PC-9 (cell line): ENCODE results near the gene ZNRF3. TPM values are rescaled to one million over a fixed set of nuclear protein-coding genes. Genes with fewer than 3 reads are reported as not detected.

Experiments
- BruUV-seq: library from RNA; stranded (reverse); fragments of 400-500 nt; replicated peaks from 2 replicates; lab custom pipeline; 2021; lab: Mats Ljungman, UMichigan
- CTCF ChIA-PET: fragments of 300-600 bp; sonication (Branson Sonifier 250); formaldehyde crosslinking; loops from one replicate; lab custom pipeline; 2022; ENCODE audit warnings: antibody characterized with exemption; lab: Charles Lee
- POLR2A ChIA-PET: fragments of 300-600 bp; sonication (Branson Sonifier 250); formaldehyde crosslinking; loops from one replicate; lab custom pipeline; 2022; ENCODE audit warnings: antibody characterized with exemption; ENCODE audit not compliant: unreplicated experiment; lab: Charles Lee
- DNase-seq, 2 experiments: peaks; one replicate each; pipeline versions ENCODE4 v3.0.0 to v3.0.0-alpha.2; 2015 to 2022; ENCODE audit warnings: mixed read lengths in 1 of 2
- H2AFZ ChIP-seq: fragments of 200-600 bp; sonication (generic); 2 replicates; pipeline ENCODE4 v1.8.1; 2017; ENCODE audit warnings: antibody characterized with exemption
- H3F3A ChIP-seq: fragments of 200-600 bp; sonication (generic); 2 replicates; pipeline ENCODE4 v1.8.1; 2017; ENCODE audit warnings: antibody characterized with exemption, mild to moderate bottlenecking, low read depth; ENCODE audit not compliant: insufficient read depth
- H3K27ac ChIP-seq: fragments of 200-600 bp; sonication (generic); 2 replicates; pipeline ENCODE4 v1.6.1; 2016; ENCODE audit warnings: mixed run types
- H3K27me3 ChIP-seq: fragments of 200-600 bp; sonication (generic); 2 replicates; pipeline ENCODE4 v1.6.1; 2016; ENCODE audit warnings: low read depth, mixed run types; ENCODE audit not compliant: insufficient read depth
- H3K36me3 ChIP-seq: fragments of 200-600 bp; sonication (generic); 2 replicates; pipeline ENCODE4 v1.6.1; 2016; ENCODE audit warnings: low read depth, mixed run types
- H3K4me1 ChIP-seq: fragments of 200-600 bp; sonication (generic); replicated peaks from 2 replicates; pipeline ENCODE4 v1.6.1; 2016; ENCODE audit warnings: mixed run types; ENCODE audit not compliant: insufficient read depth
- H3K4me2 ChIP-seq: fragments of 200-600 bp; sonication (generic); 2 replicates; pipeline ENCODE4 v1.6.1; 2017; ENCODE audit warnings: mixed run types
- H3K4me3 ChIP-seq: fragments of 200-600 bp; sonication (generic); 2 replicates; pipeline ENCODE4 v1.6.1; 2016; ENCODE audit warnings: mixed run types
- H3K79me2 ChIP-seq: fragments of 200-600 bp; sonication (generic); 2 replicates; pipeline ENCODE4 v1.6.1; 2017; ENCODE audit warnings: low read depth, mixed run types
- H3K9me2 ChIP-seq: fragments of 200-600 bp; sonication (generic); 2 replicates; pipeline ENCODE4 v1.8.1; 2017; ENCODE audit warnings: mild to moderate bottlenecking; ENCODE audit not compliant: insufficient read depth
- H3K9me3 ChIP-seq: fragments of 200-600 bp; sonication (generic); 2 replicates; pipeline ENCODE4 v1.8.1; 2016; ENCODE audit warnings: low read depth; ENCODE audit not compliant: insufficient read depth
- H4K20me1 ChIP-seq: fragments of 200-600 bp; sonication (generic); 2 replicates; pipeline ENCODE4 v1.8.1; 2017; ENCODE audit not compliant: insufficient read depth
- EZH2 ChIP-seq: fragments of 200-600 bp; sonication (generic); IDR thresholded peaks from 2 replicates; pipeline ENCODE4 v1.8.0; 2017; ENCODE audit warnings: antibody characterized with exemption, low read depth
- intact Hi-C: fragments of 100-400 bp; cut with micrococcal nuclease; formaldehyde crosslinking; loops from one replicate; pipeline ENCODE4 v1.10.0; 2022; ENCODE audit not compliant: unreplicated experiment
- total RNA-seq: library from RNA; stranded (reverse); gene quantifications from 2 replicates; pipeline ENCODE4 v1.2.3, GENCODE V29; 2021
- TF ChIP-seq, protein P1 (sequence below): fragments of 200-600 bp; sonication (generic); conservative IDR thresholded peaks from 2 replicates; pipeline ENCODE4 v1.6.1; 2017; ENCODE audit warnings: mixed run types, antibody characterized with exemption, mild to moderate bottlenecking, moderate library complexity

The ZNRF3 gene
- total RNA-seq, 1 experiment from 2014 or later, result 5.2 TPM

DNA sequence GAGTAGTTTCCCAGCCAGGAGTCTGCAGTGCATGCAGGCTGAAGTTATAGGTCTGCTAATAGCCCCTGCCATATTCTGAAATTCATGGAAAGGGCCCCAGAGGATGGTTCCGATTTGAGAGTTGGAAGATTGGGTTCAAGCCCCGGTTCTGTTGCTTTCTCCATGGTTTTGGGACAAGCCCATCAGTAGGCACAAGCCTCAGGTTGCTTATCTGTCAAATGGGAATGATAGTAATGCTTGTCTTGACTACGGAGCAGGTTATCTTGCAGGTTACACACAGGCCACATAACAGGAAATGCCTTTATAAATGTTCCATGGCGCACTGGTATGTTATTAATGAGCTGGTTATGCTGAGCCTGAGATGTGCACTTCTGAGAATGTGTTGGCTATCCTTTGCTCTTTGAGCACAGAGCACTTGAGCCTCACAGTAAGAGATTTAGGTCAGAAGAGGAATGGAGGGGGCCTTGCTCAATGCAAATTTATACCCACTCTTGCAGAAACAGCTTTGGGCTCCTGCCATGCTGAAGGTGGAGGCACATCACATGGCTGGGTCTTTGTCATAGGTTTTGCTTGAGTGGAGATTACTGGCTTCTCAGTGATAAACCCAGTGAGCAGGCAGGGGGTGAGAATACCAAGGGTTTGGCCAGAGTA, 47.1 kb downstream of the ZNRF3 start:
- H3K4me2 ChIP-seq, result no peak overlapping the region
- CTCF ChIA-PET, result no interaction called here
- H4K20me1 ChIP-seq, result peaks cover 7% of the 10 kb centered on the region; the same call in 1 of the 2 replicates
- POLR2A ChIA-PET, result no interaction called here
- no peaks in the 10 kb centered on the region for H3K27me3 ChIP-seq
- H3K79me2 ChIP-seq, result peaks cover 10% of the 10 kb centered on the region; the same call in 1 of the 2 replicates
- no peak for DNase-seq
- H2AFZ ChIP-seq, result no peak overlapping the region
- H3K4me1 ChIP-seq, result no peaks in the 10 kb centered on the region
- H3F3A ChIP-seq, result no peaks in the 10 kb centered on the region
- no peaks in the 10 kb centered on the region for H3K9me2 ChIP-seq
- no peaks in the 10 kb centered on the region for H3K9me3 ChIP-seq
- H3K36me3 ChIP-seq, result no peaks in the 10 kb centered on the region
- no peak overlapping the region for H3K27ac ChIP-seq
- BruUV-seq, result no TSS peak
- intact Hi-C loops, result no loop called here
- H3K4me3 ChIP-seq, result no peak overlapping the region
- no peak for TF ChIP-seq EZH2
- TF ChIP-seq, protein P1, sequence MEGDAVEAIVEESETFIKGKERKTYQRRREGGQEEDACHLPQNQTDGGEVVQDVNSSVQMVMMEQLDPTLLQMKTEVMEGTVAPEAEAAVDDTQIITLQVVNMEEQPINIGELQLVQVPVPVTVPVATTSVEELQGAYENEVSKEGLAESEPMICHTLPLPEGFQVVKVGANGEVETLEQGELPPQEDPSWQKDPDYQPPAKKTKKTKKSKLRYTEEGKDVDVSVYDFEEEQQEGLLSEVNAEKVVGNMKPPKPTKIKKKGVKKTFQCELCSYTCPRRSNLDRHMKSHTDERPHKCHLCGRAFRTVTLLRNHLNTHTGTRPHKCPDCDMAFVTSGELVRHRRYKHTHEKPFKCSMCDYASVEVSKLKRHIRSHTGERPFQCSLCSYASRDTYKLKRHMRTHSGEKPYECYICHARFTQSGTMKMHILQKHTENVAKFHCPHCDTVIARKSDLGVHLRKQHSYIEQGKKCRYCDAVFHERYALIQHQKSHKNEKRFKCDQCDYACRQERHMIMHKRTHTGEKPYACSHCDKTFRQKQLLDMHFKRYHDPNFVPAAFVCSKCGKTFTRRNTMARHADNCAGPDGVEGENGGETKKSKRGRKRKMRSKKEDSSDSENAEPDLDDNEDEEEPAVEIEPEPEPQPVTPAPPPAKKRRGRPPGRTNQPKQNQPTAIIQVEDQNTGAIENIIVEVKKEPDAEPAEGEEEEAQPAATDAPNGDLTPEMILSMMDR, result no peak

DNA sequence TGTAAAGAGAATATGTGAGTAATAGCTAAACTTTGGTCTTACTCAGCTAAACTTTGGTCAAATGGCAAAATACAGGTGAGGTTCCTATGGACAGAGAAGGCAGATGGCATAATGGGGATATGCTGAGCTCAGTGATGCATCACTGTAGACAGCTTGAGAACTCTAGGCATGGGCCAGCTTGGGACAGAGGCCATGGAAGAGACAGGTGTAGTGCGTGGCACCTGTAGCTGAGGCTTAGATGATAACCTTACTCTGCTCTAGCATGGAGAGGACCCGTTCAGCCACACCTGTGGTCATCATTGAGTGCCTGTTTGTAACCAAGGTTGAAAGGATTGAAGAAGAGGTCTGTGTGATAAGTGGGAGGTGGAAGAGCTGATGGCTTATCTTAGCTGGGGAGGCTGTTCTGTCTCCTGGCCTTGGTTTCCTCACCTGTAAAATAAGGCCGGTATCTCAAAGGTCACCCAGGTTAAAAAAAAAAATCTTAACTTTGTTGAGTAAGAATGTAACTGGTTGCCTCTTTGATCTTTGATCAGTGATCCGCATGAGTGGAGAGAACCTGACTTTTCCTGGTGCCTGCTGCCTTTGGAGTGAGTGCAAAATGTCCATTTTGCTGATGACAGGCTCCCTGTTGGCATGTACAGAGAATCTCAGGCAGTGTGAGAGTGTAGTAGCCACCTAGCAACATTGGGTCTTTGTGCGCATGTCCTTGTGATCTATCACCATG, 48.6 kb downstream of the ZNRF3 start:
- ChIA-PET CTCF (no interaction called here), POLR2A (no interaction called here)
- Histone ChIP-seq H3K9me2 (no peaks in the 10 kb centered on the region), H3K4me1 (no peaks in the 10 kb centered on the region), H3K4me3 (no peak overlapping the region), H4K20me1 (peaks cover 7% of the 10 kb centered on the region), H3K27ac (no peak overlapping the region), H3K9me3 (no peaks in the 10 kb centered on the region), H3K27me3 (no peaks in the 10 kb centered on the region), H3F3A (no peaks in the 10 kb centered on the region), H3K79me2 (peaks cover 13% of the 10 kb centered on the region; the same call in 1 of the 2 replicates), H2AFZ (no peak overlapping the region), H3K36me3 (no peaks in the 10 kb centered on the region), H3K4me2 (no peak overlapping the region)
- TF ChIP-seq, protein P1, result no peak
- no peak for TF ChIP-seq EZH2
- DNase-seq, result no peak
- no TSS peak for BruUV-seq
- intact Hi-C loops, result no loop called here

DNA sequence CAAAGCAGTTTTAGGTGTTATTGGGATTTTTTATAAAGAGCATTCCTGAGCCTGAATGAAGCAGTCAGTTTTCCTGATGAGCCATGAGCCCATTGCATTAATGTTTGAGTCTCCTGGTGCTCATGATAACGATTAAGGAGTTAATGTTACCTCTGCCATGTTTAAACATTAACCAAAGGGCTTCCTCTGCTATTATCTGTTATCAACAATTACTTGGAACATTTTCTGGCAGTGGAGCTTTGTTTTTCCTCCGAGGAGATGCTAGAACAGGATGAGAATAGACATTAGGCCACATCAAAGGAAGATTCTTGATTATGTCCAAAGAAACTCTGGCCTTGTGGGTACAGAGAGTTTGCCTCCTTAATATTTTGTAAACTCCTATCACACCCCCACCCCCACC, 49.9 kb downstream of the ZNRF3 start:
- H3K9me2 ChIP-seq, result no peaks in the 10 kb centered on the region
- H3K27me3 ChIP-seq, result no peaks in the 10 kb centered on the region
- TF ChIP-seq EZH2, result no peak
- TF ChIP-seq, protein P1, result no peak
- no peak overlapping the region for H2AFZ ChIP-seq
- no peaks in the 10 kb centered on the region for H3F3A ChIP-seq
- intact Hi-C loops, result no loop called here
- DNase-seq, result no peak
- ChIA-PET CTCF (no interaction called here), POLR2A (no interaction called here)
- H3K27ac ChIP-seq, result no peak overlapping the region
- H3K4me2 ChIP-seq, result no peak overlapping the region
- no peak overlapping the region for H3K4me3 ChIP-seq
- no peaks in the 10 kb centered on the region for H3K36me3 ChIP-seq
- no peaks in the 10 kb centered on the region for H3K4me1 ChIP-seq
- no TSS peak for BruUV-seq
- peaks cover 13% of the 10 kb centered on the region; the same call in 1 of the 2 replicates for H3K79me2 ChIP-seq
- H4K20me1 ChIP-seq, result peaks cover 7% of the 10 kb centered on the region
- H3K9me3 ChIP-seq, result no peaks in the 10 kb centered on the region
